Uterus (tissue), 2 donors: ENCODE measurements around the gene DPCD.

Source experiments
- POLR2A ChIP-seq, 2 donors: fragments of 450-650 bp; IDR thresholded peaks; one replicate each; pipeline ENCODE4 v1.6.1; 2016; ENCODE audit warnings: antibody characterized with exemption in 2 of 2, mild to moderate bottlenecking in 1 of 2, moderate library complexity in 1 of 2
- TF ChIP-seq, protein P1 (sequence below), 4 experiments: fragments of 200-600 bp in 2 of 4; fragments of 450-650 bp in 2 of 4; sonication (generic) in 2 of 4; IDR thresholded peaks; one replicate each; pipeline ENCODE4 v1.5.1; 2016 to 2019; ENCODE audit warnings: antibody characterized with exemption in 4 of 4, mild to moderate bottlenecking in 2 of 4, moderate library complexity in 1 of 4

DNA sequence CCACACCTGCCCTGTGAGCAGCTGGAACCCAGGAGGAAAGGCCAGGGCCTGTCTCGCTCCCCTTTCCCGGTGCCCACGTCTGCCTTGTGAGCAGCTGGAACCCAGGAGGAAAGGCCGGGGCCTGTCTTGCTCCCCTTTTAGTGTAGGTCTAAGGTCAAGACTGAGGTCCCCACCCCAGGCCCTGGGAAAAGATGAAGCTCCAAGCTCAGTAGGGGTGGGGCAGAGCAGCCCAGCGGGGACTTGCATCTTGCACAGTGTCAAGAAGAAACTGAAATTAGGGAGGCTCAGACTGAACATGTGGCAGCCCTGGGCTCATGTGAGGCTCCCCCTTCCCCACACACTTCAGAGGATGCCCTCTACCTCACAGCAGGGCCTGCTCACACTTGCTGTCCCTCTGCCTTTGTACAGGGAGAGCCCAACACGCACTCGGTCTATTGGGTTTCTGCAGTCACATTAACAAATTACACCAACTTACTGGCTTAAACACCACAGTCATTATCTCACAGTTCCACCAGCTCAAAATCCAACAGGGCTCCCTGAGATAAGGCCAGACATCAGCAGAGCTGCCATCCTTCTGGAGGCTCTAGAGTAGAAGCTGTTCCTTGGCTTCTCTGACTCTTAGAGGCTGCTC is 12.4 kb upstream of the DPCD start:
- TF ChIP-seq, protein P1, sequence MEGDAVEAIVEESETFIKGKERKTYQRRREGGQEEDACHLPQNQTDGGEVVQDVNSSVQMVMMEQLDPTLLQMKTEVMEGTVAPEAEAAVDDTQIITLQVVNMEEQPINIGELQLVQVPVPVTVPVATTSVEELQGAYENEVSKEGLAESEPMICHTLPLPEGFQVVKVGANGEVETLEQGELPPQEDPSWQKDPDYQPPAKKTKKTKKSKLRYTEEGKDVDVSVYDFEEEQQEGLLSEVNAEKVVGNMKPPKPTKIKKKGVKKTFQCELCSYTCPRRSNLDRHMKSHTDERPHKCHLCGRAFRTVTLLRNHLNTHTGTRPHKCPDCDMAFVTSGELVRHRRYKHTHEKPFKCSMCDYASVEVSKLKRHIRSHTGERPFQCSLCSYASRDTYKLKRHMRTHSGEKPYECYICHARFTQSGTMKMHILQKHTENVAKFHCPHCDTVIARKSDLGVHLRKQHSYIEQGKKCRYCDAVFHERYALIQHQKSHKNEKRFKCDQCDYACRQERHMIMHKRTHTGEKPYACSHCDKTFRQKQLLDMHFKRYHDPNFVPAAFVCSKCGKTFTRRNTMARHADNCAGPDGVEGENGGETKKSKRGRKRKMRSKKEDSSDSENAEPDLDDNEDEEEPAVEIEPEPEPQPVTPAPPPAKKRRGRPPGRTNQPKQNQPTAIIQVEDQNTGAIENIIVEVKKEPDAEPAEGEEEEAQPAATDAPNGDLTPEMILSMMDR (IDR thresholded peaks at IDR 0.05) = no peak
- no peak for TF ChIP-seq POLR2A (IDR thresholded peaks at IDR 0.05)
